MM.1S (cell line): ENCODE data around the gene COL25A1.

ENCODE experiments used
- DNase-seq: peaks from one replicate; pipeline ENCODE4 v3.0.0-alpha.2; 2015
- H2AFZ ChIP-seq: fragments of 300-600 bp; sonication (generic); 2 replicates; pipeline ENCODE4 v1.6.0; 2016; ENCODE audit warnings: antibody characterized with exemption, low read length
- H3F3A ChIP-seq: fragments of 300-600 bp; sonication (generic); 2 replicates; pipeline ENCODE4 v1.6.1; 2016; ENCODE audit warnings: mild to moderate bottlenecking, antibody characterized with exemption, low read length, moderate library complexity, mixed read lengths; ENCODE audit not compliant: insufficient read depth
- H3K27ac ChIP-seq: fragments of 300-600 bp; sonication (generic); 2 replicates; pipeline ENCODE4 v1.5.1; 2016; ENCODE audit warnings: mild to moderate bottlenecking, low read length
- H3K27me3 ChIP-seq: fragments of 300-600 bp; sonication (generic); replicated peaks from 2 replicates; pipeline ENCODE4 v1.6.0; 2016; ENCODE audit warnings: low read length; ENCODE audit not compliant: insufficient read depth
- H3K36me3 ChIP-seq: fragments of 300-600 bp; sonication (generic); replicated peaks from 2 replicates; pipeline ENCODE4 v1.6.1; 2016; ENCODE audit warnings: mild to moderate bottlenecking, low read length, mixed read lengths; ENCODE audit not compliant: insufficient read depth
- H3K4me1 ChIP-seq: fragments of 300-600 bp; sonication (generic); 2 replicates; pipeline ENCODE4 v1.6.1; 2016; ENCODE audit warnings: low read length, mixed read lengths
- H3K4me2 ChIP-seq: fragments of 300-600 bp; sonication (generic); 2 replicates; pipeline ENCODE4 v1.6.0; 2016; ENCODE audit warnings: low read depth, low read length
- H3K4me3 ChIP-seq: fragments of 300-600 bp; sonication (generic); 2 replicates; pipeline ENCODE4 v1.5.1; 2016; ENCODE audit warnings: low read length, mixed read lengths
- H3K79me2 ChIP-seq: fragments of 300-600 bp; sonication (generic); 2 replicates; pipeline ENCODE4 v1.6.1; 2016; ENCODE audit warnings: mixed run types, low read length, mixed read lengths
- H3K9ac ChIP-seq: fragments of 300-600 bp; sonication (generic); 2 replicates; pipeline ENCODE4 v1.6.1; 2016; ENCODE audit warnings: low read length, mixed read lengths
- H3K9me2 ChIP-seq: fragments of 300-600 bp; sonication (generic); replicated peaks from 2 replicates; pipeline ENCODE4 v1.6.1; 2016; ENCODE audit warnings: mild to moderate bottlenecking, low read length, mixed read lengths; ENCODE audit not compliant: insufficient read depth
- H3K9me3 ChIP-seq: fragments of 300-600 bp; sonication (generic); replicated peaks from 2 replicates; pipeline ENCODE4 v1.6.1; 2016; ENCODE audit warnings: mild to moderate bottlenecking, low read length, mixed read lengths; ENCODE audit not compliant: insufficient read depth
- H4K20me1 ChIP-seq: fragments of 300-600 bp; sonication (generic); 2 replicates; pipeline ENCODE4 v1.6.1; 2016; ENCODE audit warnings: mild to moderate bottlenecking, low read length, moderate library complexity, mixed read lengths; ENCODE audit not compliant: insufficient read depth
- CTCF ChIP-seq: fragments of 300-600 bp; sonication (generic); IDR thresholded peaks from 2 replicates; pipeline ENCODE4 v1.5.1; 2016; ENCODE audit warnings: antibody characterized with exemption, low read length, mixed read lengths
- EZH2 ChIP-seq: fragments of 300-600 bp; sonication (generic); optimal IDR thresholded peaks from 2 replicates; pipeline ENCODE3; 2017; ENCODE audit warnings: low read depth, mild to moderate bottlenecking, antibody characterized with exemption, low read length, mixed read lengths
- EZH2phosphoT487 ChIP-seq: fragments of 300-600 bp; sonication (generic); IDR thresholded peaks from 2 replicates; pipeline ENCODE4 v1.6.1; 2018; ENCODE audit warnings: antibody characterized with exemption, low read length

Gene COL25A1

GRCh38 chr4:108840426-108840975 lies 462.0 kb downstream of the COL25A1 start:
- H3K4me3 ChIP-seq = no peak overlapping the region
- H4K20me1 ChIP-seq = no peaks in the 10 kb centered on the region
- H3K9me2 ChIP-seq = no peaks in the 10 kb centered on the region
- H3K4me1 ChIP-seq = peaks cover 20% of the 10 kb centered on the region
- TF ChIP-seq EZH2phosphoT487 = no peak
- no peak for TF ChIP-seq EZH2
- no peak for TF ChIP-seq CTCF
- H3K27ac ChIP-seq = no peak overlapping the region
- peak; percentile 61 for DNase-seq
- no peak overlapping the region for H2AFZ ChIP-seq
- H3K79me2 ChIP-seq = no peaks in the 10 kb centered on the region
- no peaks in the 10 kb centered on the region for H3K27me3 ChIP-seq
- no peak overlapping the region for H3K4me2 ChIP-seq
- H3K9me3 ChIP-seq = no peaks in the 10 kb centered on the region
- H3K36me3 ChIP-seq = no peaks in the 10 kb centered on the region
- H3F3A ChIP-seq = no peaks in the 10 kb centered on the region
- no peak overlapping the region for H3K9ac ChIP-seq

- Histone ChIP-seq H3F3A (no peaks in the 10 kb centered on the region), H3K4me1 (peaks cover 20% of the 10 kb centered on the region), H3K4me2 (no peak overlapping the region)
These were observed 463.1 kb downstream of the COL25A1 start for GRCh38 chr4:108839333-108839732.

GRCh38 chr4:108838451-108838850 lies 464.0 kb downstream of the COL25A1 start:
- Histone ChIP-seq H3K79me2 (no peaks in the 10 kb centered on the region), H3F3A (0 out of 2 replicates have a peak, but pooled peaks cover 2% of the 10 kb centered on the region), H3K9ac (no peak overlapping the region), H3K27ac (no peak overlapping the region), H2AFZ (no peak overlapping the region), H3K9me3 (no peaks in the 10 kb centered on the region), H3K27me3 (no peaks in the 10 kb centered on the region), H3K9me2 (no peaks in the 10 kb centered on the region), H4K20me1 (no peaks in the 10 kb centered on the region), H3K4me1 (peaks cover 28% of the 10 kb centered on the region), H3K4me2 (no peak overlapping the region), H3K36me3 (no peaks in the 10 kb centered on the region), H3K4me3 (no peak overlapping the region)
- TF ChIP-seq CTCF (no peak), EZH2 (no peak), EZH2phosphoT487 (no peak)
- DNase-seq = no peak

More at GRCh38 chr4:108839333-108839732, 463.1 kb downstream of the COL25A1 start:
- no peak overlapping the region for H3K27ac ChIP-seq
- H3K36me3 ChIP-seq = no peaks in the 10 kb centered on the region
- no peak overlapping the region for H2AFZ ChIP-seq
- no peak overlapping the region for H3K4me3 ChIP-seq
- H4K20me1 ChIP-seq = no peaks in the 10 kb centered on the region
- no peaks in the 10 kb centered on the region for H3K9me2 ChIP-seq
- peak; percentile 29 for DNase-seq
- no peaks in the 10 kb centered on the region for H3K27me3 ChIP-seq
- no peaks in the 10 kb centered on the region for H3K79me2 ChIP-seq
- TF ChIP-seq CTCF = no peak
- no peak for TF ChIP-seq EZH2phosphoT487
- TF ChIP-seq EZH2 = no peak
- no peak overlapping the region for H3K9ac ChIP-seq
- no peaks in the 10 kb centered on the region for H3K9me3 ChIP-seq
